ENCODE results near the gene C1orf174.

C1orf174 gene

GRCh38 chr1:3850857-3851256 lies 49.2 kb downstream of the C1orf174 start:
- Histone ChIP-seq H3K9me3 (no peaks in the 10 kb centered on the region), H3K4me3 (no peak overlapping the region), H3K27me3 (no peaks in the 10 kb centered on the region), H3K36me3 (peaks cover 36 to 61% (median 48%) of the 10 kb centered on the region in 3 donors), H3K27ac (no peak overlapping the region), H3K4me1 (peaks cover 0 to 8% (median 6%) of the 10 kb centered on the region in 4 donors)
- no peak for TF ChIP-seq CTCF (IDR thresholded peaks at IDR 0.05)
- intact Hi-C loops (cut with DNase I; ENCODE audit: low total_unique reads) = no loop called here
- DNase-seq = no peak

DNA sequence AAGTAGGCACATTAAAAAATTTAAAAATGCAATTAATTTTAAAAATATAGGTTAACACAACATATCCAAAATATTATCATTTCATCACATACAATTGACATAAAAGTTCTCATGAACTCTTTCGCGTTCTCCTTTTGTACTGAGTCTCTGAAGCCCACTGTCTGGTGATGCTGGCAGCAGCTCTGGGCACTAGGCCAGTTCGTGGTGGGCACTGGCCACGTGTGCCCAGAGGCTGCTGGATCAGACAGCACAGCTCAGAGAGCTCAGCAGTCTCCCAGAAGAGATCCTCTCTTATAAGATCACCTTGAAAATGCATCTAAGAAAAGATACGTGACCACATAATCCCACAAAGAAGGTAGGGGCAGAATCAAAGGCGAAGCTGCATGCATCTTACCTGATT lies 53.0 kb downstream of the C1orf174 start:
- no peaks in the 10 kb centered on the region for H3K9me3 ChIP-seq
- H3K4me3 ChIP-seq = no peak overlapping the region
- intact Hi-C loops (cut with DNase I; ENCODE audit: low total_unique reads) = no loop called here
- no peaks in the 10 kb centered on the region for H3K27me3 ChIP-seq
- no peak for TF ChIP-seq CTCF (IDR thresholded peaks at IDR 0.05)
- no peaks in the 10 kb centered on the region for H3K4me1 ChIP-seq
- peaks cover 57 to 92% (median 75%) of the 10 kb centered on the region in 3 donors for H3K36me3 ChIP-seq
- no peak overlapping the region for H3K27ac ChIP-seq
- DNase-seq = no peak

- intact Hi-C loops (cut with DNase I; ENCODE audit: low total_unique reads) = no loop called here
- TF ChIP-seq CTCF (IDR thresholded peaks at IDR 0.05) = no peak
- Histone ChIP-seq H3K4me3 (no peak overlapping the region), H3K9me3 (no peaks in the 10 kb centered on the region), H3K27ac (no peak overlapping the region), H3K36me3 (peaks cover 53 to 92% (median 75%) of the 10 kb centered on the region in 3 donors), H3K4me1 (no peaks in the 10 kb centered on the region), H3K27me3 (no peaks in the 10 kb centered on the region)
- no peak for DNase-seq
Observed at GRCh38 chr1:3846541-3846940, 53.5 kb downstream of the C1orf174 start.

GRCh38 chr1:3842912-3843311 lies 57.2 kb downstream of the C1orf174 start:
- no peaks in the 10 kb centered on the region for H3K4me1 ChIP-seq
- H3K4me3 ChIP-seq = no peak overlapping the region
- H3K9me3 ChIP-seq = no peaks in the 10 kb centered on the region
- H3K36me3 ChIP-seq = peaks cover 67 to 94% (median 81%) of the 10 kb centered on the region in 3 donors
- TF ChIP-seq CTCF (IDR thresholded peaks at IDR 0.05) = no peak
- H3K27ac ChIP-seq = no peak overlapping the region
- H3K27me3 ChIP-seq = no peaks in the 10 kb centered on the region
- intact Hi-C loops (cut with DNase I; ENCODE audit: low total_unique reads) = no loop called here
- DNase-seq = no peak

GRCh38 chr1:3841491-3841890 lies 58.6 kb downstream of the C1orf174 start:
- H3K36me3 ChIP-seq = peaks cover 70 to 94% (median 82%) of the 10 kb centered on the region in 3 donors
- H3K27ac ChIP-seq = no peak overlapping the region
- TF ChIP-seq CTCF (IDR thresholded peaks at IDR 0.05) = no peak
- H3K27me3 ChIP-seq = no peaks in the 10 kb centered on the region
- H3K4me1 ChIP-seq = no peaks in the 10 kb centered on the region
- intact Hi-C loops (cut with DNase I; ENCODE audit: low total_unique reads) = no loop called here
- DNase-seq = no peak
- H3K4me3 ChIP-seq = no peak overlapping the region
- peaks cover 0 to 4% (median 0%) of the 10 kb centered on the region in 3 donors for H3K9me3 ChIP-seq

Measured in tibial artery (tissue), 4 donors.